ENCODE results near the gene RASSF4.

Gene RASSF4

GRCh38 chr10:44954962-44955361 is 4.6 kb upstream of the RASSF4 start:
- no peak for DNase-seq (ENCODE audit: low spot score)
- H3K27ac ChIP-seq, result no peak overlapping the region
- no peak overlapping the region for H3K4me3 ChIP-seq
- no peak for TF ChIP-seq CTCF (IDR thresholded peaks at IDR 0.05)

- DNase-seq (ENCODE audit: low spot score), result peak; percentile 79
- peak overlapping the region in 1 of 2 donors; percentile 20 for H3K27ac ChIP-seq
- H3K4me3 ChIP-seq, result no peak overlapping the region
- no peak for TF ChIP-seq CTCF (IDR thresholded peaks at IDR 0.05)
Observed at GRCh38 chr10:44955413-44956070, 4.1 kb upstream of the RASSF4 start.

DNA sequence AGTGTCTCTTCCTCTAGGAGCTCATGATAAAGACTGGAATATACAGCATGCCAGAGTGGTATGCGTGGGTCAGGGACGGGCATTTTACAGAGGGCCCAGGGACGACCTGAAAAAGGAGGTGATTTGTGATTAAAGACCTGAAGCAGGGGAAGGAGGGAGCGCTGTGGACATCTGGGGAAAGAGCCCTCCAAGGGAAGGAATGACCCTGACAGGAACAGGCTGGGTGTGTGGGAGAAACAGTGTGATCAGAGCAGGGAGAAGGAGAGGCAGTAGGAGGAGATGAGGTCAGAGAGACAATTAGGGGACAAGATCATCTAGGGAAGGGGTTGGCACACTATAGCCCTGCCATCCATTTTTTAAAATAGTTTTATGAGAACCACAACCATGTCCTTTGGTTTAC is 3.4 kb upstream of the RASSF4 start:
- Histone ChIP-seq H3K27ac (peak overlapping the region in 1 of 2 donors; percentile 20), H3K4me3 (no peak overlapping the region)
- peak; percentile 65 for DNase-seq (ENCODE audit: low spot score)
- TF ChIP-seq CTCF (IDR thresholded peaks at IDR 0.05), result no peak

DNA sequence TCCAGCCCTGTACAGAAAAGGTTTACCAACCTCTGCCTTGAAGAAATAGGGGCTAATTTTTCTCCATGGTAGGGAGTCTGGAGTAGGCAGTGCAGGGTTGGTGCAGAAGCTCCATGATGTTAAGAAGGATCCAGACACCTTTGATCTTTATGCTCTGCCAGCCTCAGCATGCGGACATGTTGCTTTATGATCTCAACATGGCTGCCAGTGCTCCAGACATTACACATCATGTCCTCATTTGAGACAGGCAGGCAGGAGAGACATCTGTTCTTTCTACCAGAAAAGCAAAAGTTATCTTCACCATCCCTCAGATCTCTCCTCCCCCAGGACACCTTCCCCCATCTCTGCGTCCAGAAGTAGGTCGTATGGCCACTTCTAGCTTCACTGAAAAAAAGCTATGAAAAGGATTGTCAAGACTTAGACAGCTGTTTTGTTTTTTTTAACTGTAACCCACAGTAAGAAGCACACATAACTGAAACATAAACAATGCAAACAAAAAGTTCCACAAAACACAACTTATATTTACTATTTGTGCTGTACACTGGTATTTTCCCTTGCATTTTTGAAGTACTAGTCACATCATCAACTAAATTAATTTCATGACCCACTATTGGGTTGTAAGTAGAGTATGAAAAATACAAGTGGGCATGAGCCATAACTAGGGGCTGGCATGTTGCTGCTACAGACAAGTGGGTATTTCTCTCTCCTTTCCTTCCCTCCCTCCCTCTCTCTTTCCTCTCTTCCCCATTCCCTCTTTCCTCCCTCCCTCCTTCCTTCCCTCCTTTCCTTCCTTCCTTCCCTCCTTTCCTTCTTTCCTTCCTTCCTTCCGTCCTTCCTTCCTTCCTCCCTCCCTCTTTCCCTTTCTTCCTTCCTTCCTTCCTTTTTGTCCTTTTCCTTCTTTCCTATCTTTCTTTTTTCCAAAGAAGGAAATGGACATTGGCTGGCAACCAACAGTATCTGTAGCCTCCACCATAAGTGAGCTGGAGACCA is 2.6 kb upstream of the RASSF4 start:
- TF ChIP-seq CTCF (IDR thresholded peaks at IDR 0.05), result no peak
- peak overlapping the region in 1 of 2 donors; percentile 20 for H3K27ac ChIP-seq
- no peak for DNase-seq (ENCODE audit: low spot score)
- H3K4me3 ChIP-seq, result no peak overlapping the region

- TF ChIP-seq CTCF (IDR thresholded peaks at IDR 0.05), result no peak
- Histone ChIP-seq H3K4me3 (peak overlapping the region; percentile 94), H3K27ac (peak overlapping the region; percentile 78 to 91)
- peak; percentile 74 for DNase-seq (ENCODE audit: low spot score)
Observed at GRCh38 chr10:44958196-44958897, 1.3 kb upstream of the RASSF4 start.

- no peak for DNase-seq (ENCODE audit: low spot score)
- no peak for TF ChIP-seq CTCF (IDR thresholded peaks at IDR 0.05)
- Histone ChIP-seq H3K27ac (peak overlapping the region; percentile 78 to 91), H3K4me3 (peak overlapping the region; percentile 94)
Observed at GRCh38 chr10:44958898-44959246, 730 bp upstream of the RASSF4 start.
